Stimulated activated naive CD8-positive, alpha-beta T cell treated with anti-CD3 and anti-CD28 coated beads, Interleukin-15, Interleukin-2, amounts not matched to agents 100 U/mL and 50 U/mL, for 24 hours (primary cell): ENCODE data around the gene OSBPL3.
A peak's percentile ranks its signal among the peaks of the same experiment; 100 is the strongest.
"Not testable (repeated sequence)": the region's sequence is repeated elsewhere in the genome, so short reads cannot be mapped to it uniquely, and the experiment has no call there.

Experiments
- ATAC-seq: fragments of 150-1000 bp; cut with Tn5 transposase; one replicate; pipeline ENCODE4 v1.10.0; 2021
- DNase-seq: peaks from one replicate; pipeline ENCODE4 v3.0.0; 2021

The OSBPL3 gene

GRCh38 chr7:24920451-24921361, 59.3 kb downstream of the OSBPL3 start:
- peak; percentile 61 for ATAC-seq
- no peak for DNase-seq

GRCh38 chr7:24917510-24918239, 62.3 kb downstream of the OSBPL3 start:
- DNase-seq (no peak), ATAC-seq (peak; percentile 65)

- ATAC-seq (peak; percentile 28), DNase-seq (no peak)
Measured at GRCh38 chr7:24916463-24917040, 63.4 kb downstream of the OSBPL3 start.

GRCh38 chr7:24914465-24914859, 65.5 kb downstream of the OSBPL3 start:
- no peak for DNase-seq
- ATAC-seq = no peak

- DNase-seq (no peak), ATAC-seq (no peak)
Measured at GRCh38 chr7:24913801-24914464, 66.0 kb downstream of the OSBPL3 start.

- no peak for ATAC-seq
- no peak for DNase-seq
Measured at GRCh38 chr7:24912874-24913514, 67.0 kb downstream of the OSBPL3 start.

- ATAC-seq = no peak
- DNase-seq = no peak
Measured at GRCh38 chr7:24912424-24912823, 67.6 kb downstream of the OSBPL3 start.

- ATAC-seq (peak; percentile 39), DNase-seq (no peak)
Measured at GRCh38 chr7:24911213-24911603, 68.8 kb downstream of the OSBPL3 start.

GRCh38 chr7:24910551-24911212, 69.3 kb downstream of the OSBPL3 start:
- ATAC-seq = no peak
- no peak for DNase-seq

- no peak for DNase-seq
- peak; percentile 14 for ATAC-seq
Measured at GRCh38 chr7:24908727-24909126, 71.3 kb downstream of the OSBPL3 start.

GRCh38 chr7:24908166-24908565, 71.8 kb downstream of the OSBPL3 start:
- no peak for ATAC-seq
- DNase-seq = no peak

- no peak for DNase-seq
- ATAC-seq = peak; percentile 65
Measured at GRCh38 chr7:24907311-24907886, 72.6 kb downstream of the OSBPL3 start.

- ATAC-seq = peak; percentile 72
- DNase-seq = no peak
Measured at GRCh38 chr7:24905996-24906770, 73.8 kb downstream of the OSBPL3 start.

GRCh38 chr7:24903992-24904391, 76.0 kb downstream of the OSBPL3 start:
- ATAC-seq = not testable (repeated sequence)

GRCh38 chr7:24903559-24903958, 76.4 kb downstream of the OSBPL3 start:
- ATAC-seq (no peak), DNase-seq (no peak)

More at GRCh38 chr7:24903992-24904391, 76.0 kb downstream of the OSBPL3 start:
- not testable (repeated sequence) for DNase-seq

- DNase-seq = no peak
- ATAC-seq = no peak
Measured at GRCh38 chr7:24902931-24903330, 77.0 kb downstream of the OSBPL3 start.

- DNase-seq = no peak
- ATAC-seq = no peak
Measured at GRCh38 chr7:24902276-24902675, 77.7 kb downstream of the OSBPL3 start.

GRCh38 chr7:24899905-24900304, 80.1 kb downstream of the OSBPL3 start:
- DNase-seq (no peak), ATAC-seq (no peak)

GRCh38 chr7:24899161-24899560, 80.8 kb downstream of the OSBPL3 start:
- ATAC-seq (peak; percentile 25), DNase-seq (no peak)

GRCh38 chr7:24898691-24899090, 81.3 kb downstream of the OSBPL3 start:
- ATAC-seq = peak; percentile 84

More at GRCh38 chr7:24898691-24899090, 81.3 kb downstream of the OSBPL3 start:
- no peak for DNase-seq
